HepG2 (cell line): ENCODE results near the gene CYRIA. TPM values are rescaled to one million over a fixed set of nuclear protein-coding genes. Genes with fewer than 3 reads are reported as not detected.
A peak's percentile ranks its signal among the peaks of the same experiment; 100 is the strongest.

Experiments used
- ATAC-seq: fragments of 200-7000 bp; cut with Tn5 transposase; 3 replicates; pipeline ENCODE4 v1.9.1; 2020; ENCODE audit warnings: mild to moderate bottlenecking, moderate library complexity
- BruUV-seq: library from RNA; stranded (reverse); fragments of 400-500 nt; replicated peaks from 2 replicates; lab custom pipeline; 2021; lab: Mats Ljungman, UMichigan
- CTCF ChIA-PET: fragments of 300-600 bp; formaldehyde crosslinking; extraction: SDS; loops from one replicate; lab custom pipeline; 2021; ENCODE audit warnings: low total read pairs, inconsistent platforms, low intra/inter-chr PET ratio; lab: Yijun Ruan, JAX
- POLR2A ChIA-PET: fragments of 350-600 bp; sonication (Branson Sonifier 250); formaldehyde crosslinking; loops from one replicate; lab custom pipeline; 2020; ENCODE audit warnings: antibody characterized with exemption, inconsistent platforms; lab: Yijun Ruan, JAX
- DNase-seq: peaks from one replicate; pipeline ENCODE4 v3.0.0-alpha.2; 2015; ENCODE audit warnings: low spot score
- FAIRE-seq: peaks from 3 replicates; lab custom pipeline; 2011; peaks lifted over from hg19 to GRCh38; lab: Jason Lieb, UNC
- H2AFZ ChIP-seq: one replicate; pipeline ENCODE4 v1.6.1; 2011; ENCODE audit warnings: low read length, inconsistent platforms
- H3K27ac ChIP-seq: fragments of 300-600 bp; 3 replicates; pipeline ENCODE4 v1.8.0; 2011; ENCODE audit warnings: mixed run types, mild to moderate bottlenecking, mixed read lengths, low read length, inconsistent platforms; ENCODE audit not compliant: insufficient read depth; ENCODE audit errors: extremely low read length
- H3K27me3 ChIP-seq, 2 experiments: fragments of 200-600 bp in 1 of 2; 2 replicates in 1 of 2; 3 replicates in 1 of 2; pipeline versions ENCODE4 v1.6.0 to v1.8.0; 2011; ENCODE audit warnings: low read length in 2 of 2, mild to moderate bottlenecking in 2 of 2, moderate library complexity in 2 of 2, inconsistent platforms in 1 of 2; ENCODE audit not compliant: insufficient read depth in 2 of 2, control insufficient read depth in 1 of 2
- H3K36me3 ChIP-seq, 2 experiments: fragments of 200-600 bp in 1 of 2; replicated peaks in 1 of 2; 2 replicates in 1 of 2; 3 replicates in 1 of 2; pipeline versions ENCODE4 v1.5.1 to v1.8.0; 2011; ENCODE audit warnings: low read length in 2 of 2, inconsistent platforms in 1 of 2; ENCODE audit not compliant: insufficient read depth in 2 of 2, control insufficient read depth in 1 of 2
- H3K4me1 ChIP-seq: 2 replicates; pipeline ENCODE4 v1.5.1; 2012; ENCODE audit warnings: low read length, inconsistent platforms; ENCODE audit not compliant: insufficient read depth
- H3K4me2 ChIP-seq: 2 replicates; pipeline ENCODE4 v1.6.0; 2011; ENCODE audit warnings: low read depth, low read length, inconsistent platforms
- H3K4me3 ChIP-seq, 3 experiments: fragments of 200-600 bp in 1 of 3; sonication (generic), shearing (Covaris generic) in 1 of 3; replicated peaks in 1 of 3; 2 replicates each; pipeline ENCODE4 v1.5.1; 2011 to 2016; ENCODE audit warnings: low read length in 3 of 3, inconsistent platforms in 2 of 3, low read depth in 2 of 3, mild to moderate bottlenecking in 2 of 3, control low read depth in 1 of 3, mixed read lengths in 1 of 3; ENCODE audit not compliant: insufficient read depth in 1 of 3
- H3K79me2 ChIP-seq: one replicate; pipeline ENCODE4 v1.6.1; 2011; ENCODE audit warnings: low read length, inconsistent platforms; ENCODE audit not compliant: insufficient read depth
- H3K9ac ChIP-seq: 2 replicates; pipeline ENCODE4 v1.6.0; 2011; ENCODE audit warnings: mild to moderate bottlenecking, low read depth, low read length, inconsistent platforms; ENCODE audit not compliant: insufficient read depth
- H3K9me3 ChIP-seq: 2 replicates; pipeline ENCODE4 v1.5.1; 2012; ENCODE audit warnings: mild to moderate bottlenecking, low read length
- H4K20me1 ChIP-seq: 2 replicates; pipeline ENCODE4 v1.6.0; 2011; ENCODE audit warnings: inconsistent platforms, mild to moderate bottlenecking, low read length, moderate library complexity; ENCODE audit not compliant: insufficient read depth
- CHD4 ChIP-seq: fragments of 200-600 bp; sonication (generic); IDR thresholded peaks from 2 replicates; pipeline ENCODE4 v1.7.0; 2017; ENCODE audit warnings: mild to moderate bottlenecking, low read length, borderline replicate concordance
- EEA1 ChIP-seq: sonication (generic); formaldehyde crosslinking; IDR thresholded peaks from 2 replicates; pipeline ENCODE4 v1.5.1; 2020; ENCODE audit warnings: mild to moderate bottlenecking, missing genetic modification reagents, borderline replicate concordance
- MLLT10 ChIP-seq: sonication (generic); formaldehyde crosslinking; IDR thresholded peaks from 2 replicates; pipeline ENCODE4 v1.4.0; 2020; ENCODE audit warnings: missing genetic modification reagents
- NFATC3 ChIP-seq: sonication (generic); formaldehyde crosslinking; IDR thresholded peaks from 2 replicates; pipeline ENCODE4 v1.5.1; 2020; ENCODE audit warnings: mild to moderate bottlenecking, missing genetic modification reagents
- NR2F2 ChIP-seq: IDR thresholded peaks from 2 replicates; pipeline ENCODE4 v1.6.1; 2012; ENCODE audit warnings: low read depth, inconsistent platforms, borderline replicate concordance
- POLR2AphosphoS2 ChIP-seq: IDR thresholded peaks from 2 replicates; pipeline ENCODE4 v1.6.1; 2011; ENCODE audit warnings: low read depth, low read length, improper control_type of control experiment
- RBM39 ChIP-seq: fragments of 200-400 bp; formaldehyde crosslinking; IDR thresholded peaks from one replicate; pipeline ENCODE4 v1.6.1; 2018; ENCODE audit warnings: antibody characterized with exemption, mild to moderate bottlenecking, low read depth, low read length; ENCODE audit not compliant: poor library complexity, severe bottlenecking
- RFX1 ChIP-seq: fragments of 450-650 bp; IDR thresholded peaks from 2 replicates; pipeline ENCODE4 v1.6.1; 2017
- U2AF1 ChIP-seq: fragments of 200-400 bp; formaldehyde crosslinking; optimal IDR thresholded peaks from 2 replicates; pipeline ENCODE3; 2017; ENCODE audit warnings: mild to moderate bottlenecking, low read depth, low read length
- ZBTB38 ChIP-seq: sonication (generic); formaldehyde crosslinking; IDR thresholded peaks from 2 replicates; pipeline ENCODE4 v1.5.1; 2020; ENCODE audit warnings: mild to moderate bottlenecking, missing genetic modification reagents
- ZNF768 ChIP-seq: sonication (generic); formaldehyde crosslinking; IDR thresholded peaks from 2 replicates; pipeline ENCODE4 v1.4.0; 2020; ENCODE audit warnings: missing genetic modification reagents
- WGBS: methylation state at CpG from one replicate; pipeline ENCODE4 v1.1.6; 2017; ENCODE audit warnings: low lambda C conversion rate; 5-methylcytosine and 5-hydroxymethylcytosine counted together
- in situ Hi-C: cut with HindIII; loops from 2 replicates; pipeline ENCODE4 v1.10.0; 2017; ENCODE audit warnings: low pct_unique_long_range_greater_than_20kb; ENCODE audit not compliant: extremely low pct_ligation_motif_present
- intact Hi-C: fragments of 100-400 bp; cut with micrococcal nuclease; formaldehyde crosslinking; loops from one replicate; pipeline ENCODE4 v1.10.0; 2022; ENCODE audit not compliant: unreplicated experiment
- polyA plus RNA-seq, 8 experiments: library from polyadenylated mRNA; depleted of rRNA in 3 of 8; stranded (reverse) in 7 of 8; unstranded in 1 of 8; fragments of >200 nt; fragmentation: Illumina TruSeq in 4 of 8; extraction: Trizol in 4 of 8; gene quantifications; 2 replicates each; pipeline versions ENCODE4 v1.2.1 to v1.2.3, GENCODE V29; 2011 to 2016; ENCODE audit warnings: low read depth in 4 of 8, missing spikeins in 1 of 8, mixed read lengths in 1 of 8; ENCODE audit not compliant: insufficient read depth in 1 of 8
- total RNA-seq, 5 experiments: library from RNA; depleted of rRNA; stranded (reverse); fragments of >200 nt; fragmentation: Illumina TruSeq; extraction: Trizol; gene quantifications; 2 replicates each; pipeline ENCODE4 v1.2.3, GENCODE V29; 2016; ENCODE audit warnings: low read depth in 1 of 5
- TF ChIP-seq, protein P1 (sequence below): sonication (generic); formaldehyde crosslinking; IDR thresholded peaks from 2 replicates; pipeline ENCODE4 v1.8.0; 2022; ENCODE audit warnings: mild to moderate bottlenecking, missing genetic modification reagents
- TF ChIP-seq, protein P2 (sequence below): sonication (generic); formaldehyde crosslinking; IDR thresholded peaks from 2 replicates; pipeline ENCODE4 v1.5.0; 2020; ENCODE audit warnings: mild to moderate bottlenecking, missing genetic modification reagents

The CYRIA gene
- total and polyA plus RNA-seq, 2 of the 13 experiments (the other 11 are each of a cell fraction or from before 2014, with no cell fraction given): 0.09 TPM; not detected in 1

DNA sequence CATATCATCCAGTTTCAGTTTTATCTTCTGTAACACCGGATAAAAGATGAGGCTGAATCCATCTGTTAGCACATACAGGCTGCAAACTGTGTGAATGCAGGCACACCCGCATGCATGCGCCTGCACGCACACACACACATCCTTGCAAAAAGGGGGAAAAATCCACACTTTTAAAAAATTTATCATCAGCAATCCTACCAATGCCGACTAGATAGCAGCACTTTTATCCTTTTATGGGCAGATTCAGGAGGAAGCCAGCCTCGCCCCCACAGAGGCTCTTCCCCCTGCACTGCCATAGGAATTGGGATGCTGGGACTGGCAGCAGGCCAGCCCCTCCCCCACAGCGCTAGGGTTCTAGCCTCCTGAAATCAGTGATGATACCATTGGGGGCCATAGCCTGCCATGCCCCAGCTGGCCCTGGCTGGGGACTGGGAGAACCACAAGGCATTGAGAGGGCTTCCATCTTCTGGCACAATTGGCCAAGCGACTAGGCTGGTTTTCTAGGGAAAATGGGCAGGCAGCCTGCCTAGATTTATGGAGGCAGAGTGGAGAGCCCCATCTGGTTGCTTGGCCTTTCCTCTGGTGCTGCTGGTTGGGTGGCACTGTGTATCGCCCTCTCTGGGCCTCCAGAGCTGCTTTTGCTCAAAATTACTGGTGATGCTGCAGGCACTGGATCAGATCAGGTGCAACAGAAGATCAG lies 25.5 kb downstream of the CYRIA start:
- no peak for ATAC-seq
- CTCF ChIA-PET: no interaction called here

DNA sequence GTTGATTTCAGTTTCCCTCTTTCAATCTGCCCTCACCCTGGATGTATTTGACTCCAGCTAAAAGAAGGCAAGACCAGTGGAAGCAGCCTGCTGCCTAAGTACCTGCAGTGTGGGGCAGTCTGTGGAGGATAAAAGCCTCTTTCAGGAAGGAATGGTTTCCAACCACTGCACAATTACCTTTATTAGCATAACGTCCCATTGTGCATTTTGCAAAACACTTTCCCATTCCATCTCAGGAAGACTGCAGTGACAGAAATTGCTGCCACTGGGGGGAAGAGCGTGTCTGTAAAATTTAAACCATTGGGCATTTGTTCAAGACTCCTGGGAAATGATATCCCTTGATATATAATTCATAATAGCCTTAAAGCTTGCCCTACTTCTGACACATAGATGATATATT lies 26.2 kb downstream of the CYRIA start:
- Histone ChIP-seq H3K4me1 (no peaks in the 10 kb centered on the region), H3K79me2 (no peaks in the 10 kb centered on the region), H3K4me2 (no peak overlapping the region), H3K27ac (no peak overlapping the region), H3K4me3 (no peak overlapping the region), H2AFZ (no peak overlapping the region), H3K9me3 (no peaks in the 10 kb centered on the region), H3K27me3 (no peaks in the 10 kb centered on the region; a peak in 1 of 5 replicates), H3K9ac (no peak overlapping the region), H3K36me3 (no peaks in the 10 kb centered on the region), H4K20me1 (no peaks in the 10 kb centered on the region)
- in situ Hi-C loops: no loop called here
- ChIA-PET POLR2A (no interaction called here), CTCF (no interaction called here)
- WGBS: 6% methylated on average over 2 of the region's 2 CpGs
- DNase-seq (no peak), FAIRE-seq (no peak), ATAC-seq (no peak)
- no peak for TF ChIP-seq CHD4
- TF ChIP-seq NFATC3 (CRISPR knock-in tag): no peak
- TF ChIP-seq NR2F2: no peak
- no peak for TF ChIP-seq U2AF1
- TF ChIP-seq, protein P1, sequence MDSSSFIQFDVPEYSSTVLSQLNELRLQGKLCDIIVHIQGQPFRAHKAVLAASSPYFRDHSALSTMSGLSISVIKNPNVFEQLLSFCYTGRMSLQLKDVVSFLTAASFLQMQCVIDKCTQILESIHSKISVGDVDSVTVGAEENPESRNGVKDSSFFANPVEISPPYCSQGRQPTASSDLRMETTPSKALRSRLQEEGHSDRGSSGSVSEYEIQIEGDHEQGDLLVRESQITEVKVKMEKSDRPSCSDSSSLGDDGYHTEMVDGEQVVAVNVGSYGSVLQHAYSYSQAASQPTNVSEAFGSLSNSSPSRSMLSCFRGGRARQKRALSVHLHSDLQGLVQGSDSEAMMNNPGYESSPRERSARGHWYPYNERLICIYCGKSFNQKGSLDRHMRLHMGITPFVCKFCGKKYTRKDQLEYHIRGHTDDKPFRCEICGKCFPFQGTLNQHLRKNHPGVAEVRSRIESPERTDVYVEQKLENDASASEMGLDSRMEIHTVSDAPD (CRISPR knock-in tag): no peak
- no peak for TF ChIP-seq EEA1 (CRISPR knock-in tag)
- TF ChIP-seq, protein P2, sequence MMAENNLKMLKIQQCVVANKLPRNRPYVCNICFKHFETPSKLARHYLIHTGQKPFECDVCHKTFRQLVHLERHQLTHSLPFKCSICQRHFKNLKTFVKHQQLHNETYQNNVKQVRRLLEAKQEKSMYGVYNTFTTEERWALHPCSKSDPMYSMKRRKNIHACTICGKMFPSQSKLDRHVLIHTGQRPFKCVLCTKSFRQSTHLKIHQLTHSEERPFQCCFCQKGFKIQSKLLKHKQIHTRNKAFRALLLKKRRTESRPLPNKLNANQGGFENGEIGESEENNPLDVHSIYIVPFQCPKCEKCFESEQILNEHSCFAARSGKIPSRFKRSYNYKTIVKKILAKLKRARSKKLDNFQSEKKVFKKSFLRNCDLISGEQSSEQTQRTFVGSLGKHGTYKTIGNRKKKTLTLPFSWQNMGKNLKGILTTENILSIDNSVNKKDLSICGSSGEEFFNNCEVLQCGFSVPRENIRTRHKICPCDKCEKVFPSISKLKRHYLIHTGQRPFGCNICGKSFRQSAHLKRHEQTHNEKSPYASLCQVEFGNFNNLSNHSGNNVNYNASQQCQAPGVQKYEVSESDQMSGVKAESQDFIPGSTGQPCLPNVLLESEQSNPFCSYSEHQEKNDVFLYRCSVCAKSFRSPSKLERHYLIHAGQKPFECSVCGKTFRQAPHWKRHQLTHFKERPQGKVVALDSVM (CRISPR knock-in tag): no peak
- no peak for TF ChIP-seq MLLT10 (CRISPR knock-in tag)
- no peak for TF ChIP-seq POLR2AphosphoS2
- TF ChIP-seq ZBTB38 (CRISPR knock-in tag): no peak
- intact Hi-C loops: no loop called here
- BruUV-seq: no TSS peak

More for the DNA sequence above, 25.5 kb downstream of the CYRIA start:
- no peaks in the 10 kb centered on the region for H4K20me1 ChIP-seq
- H3K27ac ChIP-seq: no peak overlapping the region
- BruUV-seq: no TSS peak
- no peaks in the 10 kb centered on the region for H3K4me1 ChIP-seq
- no peak overlapping the region for H3K4me2 ChIP-seq
- 51% methylated on average over 9 of the region's 9 CpGs for WGBS
- in situ Hi-C loops (no loop called here), intact Hi-C loops (no loop called here)
- H3K36me3 ChIP-seq: no peaks in the 10 kb centered on the region
- H2AFZ ChIP-seq: no peak overlapping the region
- POLR2A ChIA-PET: no interaction called here
- no peak overlapping the region for H3K9ac ChIP-seq
- no peaks in the 10 kb centered on the region for H3K9me3 ChIP-seq
- H3K27me3 ChIP-seq: no peaks in the 10 kb centered on the region; a peak in 1 of 5 replicates
- FAIRE-seq (no peak), DNase-seq (no peak)
- TF ChIP-seq RBM39: no peak
- no peak for TF ChIP-seq RFX1
- 0 out of 2 replicates have a peak, but pooled peaks have one; percentile 14 for TF ChIP-seq ZNF768 (CRISPR knock-in tag)
- H3K4me3 ChIP-seq: no peak overlapping the region
- no peaks in the 10 kb centered on the region for H3K79me2 ChIP-seq
